ENCODE data around the gene FAM241A. TPM values are rescaled to one million over a fixed set of nuclear protein-coding genes. Genes with fewer than 3 reads are reported as not detected.
A peak's percentile ranks its signal among the peaks of the same experiment; 100 is the strongest.

FAM241A gene
- total RNA-seq = 1.1 and 1.5 TPM in 2 replicates

DNA sequence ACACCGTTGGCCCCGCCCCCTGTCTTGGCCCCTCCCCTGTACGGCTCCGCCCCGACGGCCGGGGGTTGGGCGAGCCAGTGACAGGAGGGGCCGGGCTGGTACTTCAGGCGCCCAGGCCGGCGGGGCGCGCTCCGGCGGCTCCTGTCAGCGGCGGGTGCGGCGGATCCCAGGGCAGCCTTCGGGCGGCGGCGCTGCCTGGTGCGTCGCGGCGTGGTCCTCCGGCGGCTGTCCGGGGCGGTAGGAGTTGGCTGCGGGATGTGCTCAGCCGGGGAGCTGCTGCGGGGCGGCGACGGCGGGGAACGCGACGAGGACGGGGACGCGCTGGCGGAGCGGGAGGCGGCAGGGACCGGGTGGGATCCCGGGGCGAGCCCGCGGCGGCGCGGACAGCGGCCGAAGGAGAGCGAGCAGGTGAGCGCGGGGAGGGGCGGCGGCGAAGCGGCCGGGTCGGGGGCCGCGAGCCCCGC lies at the start of gene FAM241A:
TSS of gene FAM241A (plus strand) at position 129 of the 464 bp plus-strand sequence. CDS start at position 256, 127 bp downstream.
- Mint-ChIP-seq H3K9me3 (no peaks in the 10 kb centered on the region), H3K36me3 (ENCODE audit: low read depth) (peaks cover 3% of the 10 kb centered on the region), H3K27ac (peak within 1 kb of the TSS; percentile 80), H3K27me3 (peaks cover 5% of the 10 kb centered on the region), H3K4me3 (peak within 1 kb of the TSS; percentile 97), H3K4me1 (peaks cover 19% of the 10 kb centered on the region)
- POLR2A ChIA-PET = no interaction called here
- ATAC-seq (ENCODE audit: low read depth) = peak; percentile 97
- CTCF ChIA-PET = no interaction called here
- intact Hi-C loops (cut with micrococcal nuclease) = loop anchor here (1.0 to 5.0 kb wide), 9 partner anchors 43 to 1948 kb away; partner anchors contain the start of genes AP1AR, ELOVL6 and LARP7
- DNase-seq = peak; percentile 86
- no peak for TF ChIP-seq CTCF (IDR thresholded peaks at IDR 0.05)

GRCh38 chr4:112098841-112099530 lies 46.3 kb upstream of the FAM241A start:
- no peak for TF ChIP-seq CTCF (IDR thresholded peaks at IDR 0.05)
- Mint-ChIP-seq H3K36me3 (ENCODE audit: low read depth) (no peaks in the 10 kb centered on the region), H3K4me3 (no peak overlapping the region), H3K4me1 (no peaks in the 10 kb centered on the region), H3K9me3 (no peaks in the 10 kb centered on the region), H3K27ac (no peak overlapping the region), H3K27me3 (no peaks in the 10 kb centered on the region)
- POLR2A ChIA-PET = no interaction called here
- no peak for DNase-seq
- intact Hi-C loops (cut with micrococcal nuclease) = loop anchor here (1.0 to 5.0 kb wide), 5 partner anchors 136 to 853 kb away; no protein-coding TSS in a partner anchor
- CTCF ChIA-PET = interaction anchor here (0.6 to 7.1 kb wide), 18 partner anchors 10 to 840 kb away, joined by 3 to 60 read pairs (median 6); no protein-coding TSS in a partner anchor
- ATAC-seq (ENCODE audit: low read depth) = no peak

- H3K4me3 Mint-ChIP-seq = no peak overlapping the region
- no peaks in the 10 kb centered on the region for H3K36me3 Mint-ChIP-seq (ENCODE audit: low read depth)
- DNase-seq (no peak), ATAC-seq (ENCODE audit: low read depth) (peak; percentile 50)
- intact Hi-C loops (cut with micrococcal nuclease) = loop anchor here (1.0 to 5.0 kb wide), 9 partner anchors 48 to 853 kb away; partner anchors contain the start of gene FAM241A
- H3K27me3 Mint-ChIP-seq = no peaks in the 10 kb centered on the region
- no peaks in the 10 kb centered on the region for H3K4me1 Mint-ChIP-seq
- TF ChIP-seq CTCF (IDR thresholded peaks at IDR 0.05) = peak; percentile 52
- no peaks in the 10 kb centered on the region for H3K9me3 Mint-ChIP-seq
- ChIA-PET POLR2A (interaction anchor here (0.7 to 1.0 kb wide), 2 partner anchors 135 to 638 kb away, joined by 3 read pairs; no protein-coding TSS in a partner anchor), CTCF (interaction anchor here (0.6 to 7.1 kb wide), 18 partner anchors 9 to 839 kb away, joined by 3 to 60 read pairs (median 6); no protein-coding TSS in a partner anchor)
- no peak overlapping the region for H3K27ac Mint-ChIP-seq
Observed at GRCh38 chr4:112099701-112100297, 45.5 kb upstream of the FAM241A start.

- DNase-seq (no peak), ATAC-seq (ENCODE audit: low read depth) (no peak)
- H3K27me3 Mint-ChIP-seq = no peaks in the 10 kb centered on the region
- H3K4me3 Mint-ChIP-seq = no peak overlapping the region
- ChIA-PET CTCF (interaction anchor here (0.6 to 7.1 kb wide), 4 partner anchors 131 to 662 kb away, joined by 3 to 60 read pairs (median 19); no protein-coding TSS in a partner anchor), POLR2A (no interaction called here)
- no peaks in the 10 kb centered on the region for H3K4me1 Mint-ChIP-seq
- TF ChIP-seq CTCF (IDR thresholded peaks at IDR 0.05) = no peak
- no peak overlapping the region for H3K27ac Mint-ChIP-seq
- no peaks in the 10 kb centered on the region for H3K9me3 Mint-ChIP-seq
- intact Hi-C loops (cut with micrococcal nuclease) = loop anchor here (5.0 kb wide), 2 partner anchors 44 to 834 kb away; partner anchors contain the start of gene FAM241A
- no peaks in the 10 kb centered on the region for H3K36me3 Mint-ChIP-seq (ENCODE audit: low read depth)
Observed at GRCh38 chr4:112102875-112103370, 42.3 kb upstream of the FAM241A start.
